Skin epidermis (tissue), 12 donors: ENCODE results near the gene CCDC88B.
A peak's percentile ranks its signal among the peaks of the same experiment; 100 is the strongest.

Source experiments
- H3K27ac ChIP-seq, 21 experiments: fragments of 200-600 bp; sonication (generic) in 11 of 21; one replicate each; pipeline ENCODE4 v1.5.0; 2020; ENCODE audit warnings: mild to moderate bottlenecking in 3 of 21, inconsistent platforms in 2 of 21, moderate library complexity in 2 of 21
- H3K4me3 ChIP-seq, 7 experiments: fragments of 200-600 bp; sonication (generic) in 2 of 7; one replicate each; pipeline ENCODE4 v1.5.0; 2020; ENCODE audit warnings: inconsistent platforms in 2 of 7, mild to moderate bottlenecking in 2 of 7, moderate library complexity in 1 of 7

Gene CCDC88B

GRCh38 chr11:64355078-64355940 lies 15.3 kb downstream of the CCDC88B start:
- Histone ChIP-seq H3K4me3 (no peak overlapping the region), H3K27ac (peak overlapping the region in 6 of 21 experiments; percentile 14 to 54 (median 42))

GRCh38 chr11:64356498-64357411 lies 16.8 kb downstream of the CCDC88B start:
- peak overlapping the region in 4 of 21 experiments; percentile 41 to 92 (median 86) for H3K27ac ChIP-seq
- H3K4me3 ChIP-seq = no peak overlapping the region

GRCh38 chr11:64357446-64357845 lies 17.4 kb downstream of the CCDC88B start:
- Histone ChIP-seq H3K4me3 (no peak overlapping the region), H3K27ac (peak overlapping the region in 7 of 21 experiments; percentile 85 to 93 (median 90))

- Histone ChIP-seq H3K27ac (peak overlapping the region; percentile 27 to 97 (median 90)), H3K4me3 (peak overlapping the region in 6 of 7 experiments; percentile 74 to 91 (median 84))
These were observed 18.0 kb downstream of the CCDC88B start for GRCh38 chr11:64357904-64358535.

GRCh38 chr11:64358536-64358906 lies 18.5 kb downstream of the CCDC88B start:
- Histone ChIP-seq H3K4me3 (peak overlapping the region; percentile 74 to 91 (median 85)), H3K27ac (peak overlapping the region; percentile 27 to 97 (median 90))

- peak within 1 kb of the TSS; percentile 67 to 97 (median 90) for H3K27ac ChIP-seq
- peak within 1 kb of the TSS; percentile 74 to 91 (median 85) for H3K4me3 ChIP-seq
These were observed 19.1 kb downstream of the CCDC88B start, which contains the start of gene RPS6KA4 for GRCh38 chr11:64358907-64359711. TSS of gene RPS6KA4 (plus strand) at chr11:64359162. CDS start at chr11:64359236, 74 bp downstream.

GRCh38 chr11:64359712-64360445 lies 19.9 kb downstream of the CCDC88B start:
- peak overlapping the region; percentile 74 to 91 (median 85) for H3K4me3 ChIP-seq
- peak overlapping the region in 18 of 21 experiments; percentile 67 to 97 (median 91) for H3K27ac ChIP-seq

- Histone ChIP-seq H3K27ac (peak overlapping the region in 8 of 21 experiments; percentile 9 to 93 (median 92)), H3K4me3 (peak overlapping the region; percentile 74 to 91 (median 85))
These were observed 20.5 kb downstream of the CCDC88B start for GRCh38 chr11:64360448-64360921.

- H3K27ac ChIP-seq = peak overlapping the region in 2 of 21 experiments; percentile 30 to 92
- H3K4me3 ChIP-seq = no peak overlapping the region
These were observed 21.7 kb downstream of the CCDC88B start for GRCh38 chr11:64361659-64362058.

GRCh38 chr11:64362339-64362738 lies 22.3 kb downstream of the CCDC88B start:
- H3K4me3 ChIP-seq = no peak overlapping the region
- H3K27ac ChIP-seq = no peak overlapping the region

GRCh38 chr11:64364435-64364834 lies 24.4 kb downstream of the CCDC88B start:
- no peak overlapping the region for H3K27ac ChIP-seq
- H3K4me3 ChIP-seq = no peak overlapping the region

- no peak overlapping the region for H3K4me3 ChIP-seq
- H3K27ac ChIP-seq = no peak overlapping the region
These were observed 24.9 kb downstream of the CCDC88B start for GRCh38 chr11:64364911-64365310.

GRCh38 chr11:64366751-64367150 lies 26.7 kb downstream of the CCDC88B start:
- no peak overlapping the region for H3K27ac ChIP-seq

GRCh38 chr11:64367931-64368672 lies 28.1 kb downstream of the CCDC88B start:
- no peak overlapping the region for H3K27ac ChIP-seq
- H3K4me3 ChIP-seq = no peak overlapping the region

More at GRCh38 chr11:64366751-64367150, 26.7 kb downstream of the CCDC88B start:
- H3K4me3 ChIP-seq = no peak overlapping the region

GRCh38 chr11:64368673-64369074 lies 28.7 kb downstream of the CCDC88B start:
- Histone ChIP-seq H3K4me3 (no peak overlapping the region), H3K27ac (no peak overlapping the region)

- H3K4me3 ChIP-seq = no peak overlapping the region
- no peak overlapping the region for H3K27ac ChIP-seq
These were observed 29.7 kb downstream of the CCDC88B start for GRCh38 chr11:64369440-64370421.
